Measurements from ENCODE around the gene ENOX2. TPM values are rescaled to one million over a fixed set of nuclear protein-coding genes. Genes with fewer than 3 reads are reported as not detected.

The ENOX2 gene
- total and polyA plus RNA-seq, 8 donors: 2.6 to 12.1 (median 7.3) TPM

DNA sequence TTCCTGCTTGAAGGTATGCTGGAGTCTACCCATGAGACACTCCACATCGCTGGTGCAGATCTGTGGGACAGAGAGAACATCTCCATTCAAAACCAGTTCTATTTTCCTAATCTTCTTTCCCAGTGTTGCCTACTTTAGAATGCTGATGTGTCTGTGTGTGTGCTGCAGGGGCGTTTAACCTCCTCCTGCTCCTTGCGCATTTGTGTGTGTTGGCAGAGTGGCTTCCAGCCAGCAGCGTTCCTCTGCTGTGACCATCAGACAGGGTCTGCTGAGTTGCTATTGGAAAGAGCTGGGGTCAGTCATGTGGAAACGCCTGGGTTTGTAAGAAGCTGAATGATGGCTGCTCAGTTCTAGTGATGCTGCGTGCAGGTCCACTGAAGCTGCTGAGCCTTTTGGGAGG, 277.6 kb downstream of the ENOX2 start:
- no peak overlapping the region for H3K27ac ChIP-seq
- WGBS, 5 donors: 59 to 96% (median 86%) methylated on average over 6 of the region's 6 CpGs
- no peak overlapping the region for H3K4me3 ChIP-seq
- no peaks in the 10 kb centered on the region for H3K4me1 ChIP-seq
- intact Hi-C loops (cut with DNase I; ENCODE audit: low total_unique reads): no loop called here
- no peaks in the 10 kb centered on the region for H3K27me3 ChIP-seq
- no peak for TF ChIP-seq POLR2AphosphoS5 (IDR thresholded peaks at IDR 0.05)
- TF ChIP-seq EP300 (IDR thresholded peaks at IDR 0.05): no peak
- TF ChIP-seq POLR2A (IDR thresholded peaks at IDR 0.05): no peak
- TF ChIP-seq, protein P1, sequence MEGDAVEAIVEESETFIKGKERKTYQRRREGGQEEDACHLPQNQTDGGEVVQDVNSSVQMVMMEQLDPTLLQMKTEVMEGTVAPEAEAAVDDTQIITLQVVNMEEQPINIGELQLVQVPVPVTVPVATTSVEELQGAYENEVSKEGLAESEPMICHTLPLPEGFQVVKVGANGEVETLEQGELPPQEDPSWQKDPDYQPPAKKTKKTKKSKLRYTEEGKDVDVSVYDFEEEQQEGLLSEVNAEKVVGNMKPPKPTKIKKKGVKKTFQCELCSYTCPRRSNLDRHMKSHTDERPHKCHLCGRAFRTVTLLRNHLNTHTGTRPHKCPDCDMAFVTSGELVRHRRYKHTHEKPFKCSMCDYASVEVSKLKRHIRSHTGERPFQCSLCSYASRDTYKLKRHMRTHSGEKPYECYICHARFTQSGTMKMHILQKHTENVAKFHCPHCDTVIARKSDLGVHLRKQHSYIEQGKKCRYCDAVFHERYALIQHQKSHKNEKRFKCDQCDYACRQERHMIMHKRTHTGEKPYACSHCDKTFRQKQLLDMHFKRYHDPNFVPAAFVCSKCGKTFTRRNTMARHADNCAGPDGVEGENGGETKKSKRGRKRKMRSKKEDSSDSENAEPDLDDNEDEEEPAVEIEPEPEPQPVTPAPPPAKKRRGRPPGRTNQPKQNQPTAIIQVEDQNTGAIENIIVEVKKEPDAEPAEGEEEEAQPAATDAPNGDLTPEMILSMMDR (IDR thresholded peaks at IDR 0.05): no peak
- no peaks in the 10 kb centered on the region for H3K9me3 ChIP-seq
- no peak for DNase-seq
- peaks cover 0 to 26% (median 10%) of the 10 kb centered on the region in 4 donors for H3K36me3 ChIP-seq

DNA sequence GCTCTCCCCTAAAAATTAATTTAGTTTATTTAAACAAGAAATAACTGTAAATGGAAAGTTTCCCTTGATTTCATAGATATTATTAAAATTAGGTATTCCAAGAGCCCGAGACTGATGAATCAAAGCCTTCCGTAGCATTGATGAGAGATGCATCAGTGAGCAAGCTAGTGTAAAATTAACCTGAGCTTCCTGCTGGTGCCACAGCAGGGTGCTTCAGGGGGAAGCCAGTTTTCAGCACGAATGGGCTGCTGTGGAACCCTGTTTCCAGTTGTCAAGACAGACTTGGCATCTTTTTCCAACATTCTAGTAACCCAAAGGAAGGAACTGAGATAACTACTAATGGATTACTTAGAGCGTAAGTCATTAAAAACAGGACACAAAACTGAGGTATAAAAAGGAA, 279.5 kb downstream of the ENOX2 start:
- intact Hi-C loops (cut with DNase I; ENCODE audit: low total_unique reads): no loop called here
- H3K36me3 ChIP-seq: peaks cover 0 to 26% (median 10%) of the 10 kb centered on the region in 4 donors
- DNase-seq: no peak
- no peaks in the 10 kb centered on the region for H3K9me3 ChIP-seq
- H3K27ac ChIP-seq: no peak overlapping the region
- WGBS, 5 donors: 75 to 83% (median 79%) methylated on average over 4 of the region's 4 CpGs
- no peaks in the 10 kb centered on the region for H3K4me1 ChIP-seq
- TF ChIP-seq POLR2AphosphoS5 (IDR thresholded peaks at IDR 0.05): no peak
- no peak for TF ChIP-seq EP300 (IDR thresholded peaks at IDR 0.05)
- H3K4me3 ChIP-seq: no peak overlapping the region
- H3K27me3 ChIP-seq: no peaks in the 10 kb centered on the region

DNA sequence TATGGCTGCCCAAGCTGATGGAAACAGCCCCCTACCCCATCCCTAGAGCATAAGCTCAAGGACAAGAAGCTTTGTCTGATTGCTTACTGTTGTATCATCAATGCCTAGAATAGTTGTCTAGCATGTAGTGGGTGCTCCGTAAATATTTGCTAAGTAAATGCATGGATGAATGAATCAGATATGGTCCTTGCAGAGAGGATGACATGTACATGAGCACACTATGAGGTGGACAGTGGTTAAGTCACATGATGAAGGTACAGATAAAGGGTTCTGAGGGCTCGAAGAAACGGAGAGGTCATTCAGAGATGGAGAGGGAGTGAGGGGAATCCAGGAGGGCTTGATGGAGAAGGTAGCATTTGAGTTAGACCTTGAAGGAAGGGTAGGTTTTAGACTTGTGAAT, 287.1 kb downstream of the ENOX2 start:
- Histone ChIP-seq H3K4me3 (no peak overlapping the region), H3K27ac (no peak overlapping the region), H3K4me1 (no peaks in the 10 kb centered on the region), H3K9me3 (peaks cover 0 to 7% (median 2%) of the 10 kb centered on the region in 4 donors), H3K27me3 (no peaks in the 10 kb centered on the region), H3K36me3 (no peaks in the 10 kb centered on the region)
- WGBS, 5 donors: 73 to 91% (median 88%) methylated on average over 3 of the region's 3 CpGs
- intact Hi-C loops (cut with DNase I; ENCODE audit: low total_unique reads): no loop called here
- DNase-seq: no peak
- TF ChIP-seq, protein P1 (IDR thresholded peaks at IDR 0.05): no peak
- TF ChIP-seq POLR2AphosphoS5 (IDR thresholded peaks at IDR 0.05) (no peak), POLR2A (IDR thresholded peaks at IDR 0.05) (no peak), EP300 (IDR thresholded peaks at IDR 0.05) (no peak)

DNA sequence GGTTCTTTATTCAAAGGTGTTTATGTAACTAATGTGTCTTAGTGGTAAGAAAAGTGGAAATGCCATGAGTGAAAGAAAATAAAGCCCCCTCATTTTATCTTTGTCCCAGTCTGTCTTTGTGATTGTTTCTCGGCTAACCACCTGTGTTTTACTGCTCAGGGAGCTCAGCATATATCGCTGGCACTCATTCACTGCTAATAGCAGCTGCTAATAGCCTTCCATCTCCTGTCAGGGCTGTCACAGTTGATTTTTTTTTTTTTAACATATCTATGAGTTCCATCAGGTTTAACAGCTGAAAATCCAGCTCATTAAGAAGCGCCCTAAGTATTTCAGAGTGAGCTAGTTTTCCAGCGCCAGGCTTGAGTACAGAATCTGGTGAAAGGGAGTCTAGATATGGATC, 295.6 kb downstream of the ENOX2 start:
- Histone ChIP-seq H3K4me3 (no peak overlapping the region), H3K27me3 (peaks cover 0 to 3% (median 0%) of the 10 kb centered on the region in 3 donors), H3K36me3 (no peaks in the 10 kb centered on the region), H3K4me1 (no peaks in the 10 kb centered on the region), H3K9me3 (peaks cover 0 to 7% (median 2%) of the 10 kb centered on the region in 4 donors), H3K27ac (no peak overlapping the region)
- no peak for DNase-seq
- TF ChIP-seq, protein P1 (IDR thresholded peaks at IDR 0.05): no peak
- no peak for TF ChIP-seq EP300 (IDR thresholded peaks at IDR 0.05)
- TF ChIP-seq POLR2AphosphoS5 (IDR thresholded peaks at IDR 0.05): no peak
- no peak for TF ChIP-seq POLR2A (IDR thresholded peaks at IDR 0.05)
- WGBS, 5 donors: 35 to 59% (median 45%) methylated on average over 4 of the region's 4 CpGs
- intact Hi-C loops (cut with DNase I; ENCODE audit: low total_unique reads): no loop called here

DNA sequence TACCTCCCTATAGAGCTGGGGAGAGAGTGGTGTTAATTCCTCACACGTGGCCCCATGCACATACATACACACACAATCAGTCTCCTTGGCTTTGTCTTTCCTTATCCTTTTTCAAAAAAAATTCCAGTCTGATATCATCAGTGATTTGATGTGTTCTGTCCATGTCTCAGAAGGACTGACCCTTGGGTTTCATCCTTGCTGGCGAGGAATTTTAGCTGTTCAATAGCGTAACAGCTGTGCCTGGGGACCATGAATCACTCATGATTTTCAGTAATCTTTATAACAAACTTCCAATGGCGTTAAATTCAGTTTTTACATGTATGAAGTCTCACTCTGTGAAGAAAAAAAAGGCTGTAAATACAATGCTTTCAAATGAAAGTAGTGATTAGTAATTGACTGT, 296.6 kb downstream of the ENOX2 start:
- H3K4me1 ChIP-seq: no peaks in the 10 kb centered on the region
- no peak overlapping the region for H3K27ac ChIP-seq
- no peak overlapping the region for H3K4me3 ChIP-seq
- TF ChIP-seq, protein P1 (IDR thresholded peaks at IDR 0.05): no peak
- TF ChIP-seq POLR2AphosphoS5 (IDR thresholded peaks at IDR 0.05): no peak
- no peak for TF ChIP-seq EP300 (IDR thresholded peaks at IDR 0.05)
- no peak for TF ChIP-seq POLR2A (IDR thresholded peaks at IDR 0.05)
- DNase-seq: no peak
- WGBS, 5 donors: 46 to 76% (median 69%) methylated on average over 4 of the region's 4 CpGs
- H3K9me3 ChIP-seq: no peaks in the 10 kb centered on the region
- H3K27me3 ChIP-seq: peaks cover 0 to 3% (median 0%) of the 10 kb centered on the region in 3 donors
- H3K36me3 ChIP-seq: no peaks in the 10 kb centered on the region
- intact Hi-C loops (cut with DNase I; ENCODE audit: low total_unique reads): no loop called here

Data from stomach (tissue), 9 donors.